ENCODE results near the gene BORCS5. TPM values are rescaled to one million over a fixed set of nuclear protein-coding genes. Genes with fewer than 3 reads are reported as not detected.

The BORCS5 gene
- total RNA-seq, 1 donor from 2014 or later: 6.1 TPM

DNA sequence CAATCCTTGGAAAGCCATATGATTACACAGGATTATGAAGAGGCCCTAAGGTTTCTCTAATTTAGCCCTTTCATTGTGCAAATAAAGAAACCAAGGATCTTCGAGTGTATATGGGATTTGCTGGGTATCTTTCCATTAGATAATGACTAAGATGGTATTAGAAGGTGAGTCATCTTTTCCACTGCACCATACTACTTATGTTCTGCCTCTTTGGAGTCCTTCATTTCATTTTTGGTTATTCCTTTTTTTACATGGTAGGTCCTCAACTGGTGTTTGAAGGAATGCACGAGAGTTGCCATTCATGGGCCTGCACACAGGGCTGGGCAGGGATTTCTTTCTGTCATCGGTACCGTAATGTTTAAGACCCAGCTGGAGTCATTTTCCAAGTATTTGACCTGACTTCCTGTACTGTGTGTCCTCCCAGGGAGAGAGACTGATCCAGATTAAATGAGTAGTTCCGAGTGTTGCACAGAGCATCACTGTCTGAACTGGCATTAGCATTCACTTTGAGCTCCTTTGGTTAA lies 85.7 kb downstream of the BORCS5 start:
- TF ChIP-seq CTCF (conservative IDR thresholded peaks at IDR 0.05; ENCODE audit: low read depth, low read length): no peak
- no peak overlapping the region for H3K4me3 ChIP-seq (ENCODE audit: low read depth, low read length)
- DNase-seq (ENCODE audit: low read depth): no peak

DNA sequence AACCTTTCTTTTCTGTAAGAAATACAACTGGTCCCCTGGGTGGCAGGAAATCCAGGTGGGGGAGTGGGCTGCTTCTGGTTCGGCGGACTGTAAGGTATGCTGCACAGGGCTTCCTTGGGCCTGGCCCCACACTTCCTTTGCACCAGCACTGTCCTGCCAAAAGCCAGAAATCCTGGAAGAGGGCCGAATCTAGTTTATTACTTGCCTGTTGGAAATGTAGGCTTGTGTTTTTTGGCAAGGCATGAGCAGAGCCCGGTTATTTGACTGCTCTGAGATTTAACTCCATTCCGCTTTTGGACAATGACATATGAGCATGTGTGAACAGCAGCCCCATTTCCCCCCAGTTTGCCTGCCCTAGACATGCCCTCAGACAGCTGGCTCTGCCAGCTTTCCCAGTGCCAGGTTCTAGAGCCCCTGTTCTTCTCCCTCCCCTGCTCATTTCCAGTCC lies 86.6 kb downstream of the BORCS5 start:
- no peak overlapping the region for H3K4me3 ChIP-seq (ENCODE audit: low read depth, low read length)
- no peak for TF ChIP-seq CTCF (conservative IDR thresholded peaks at IDR 0.05; ENCODE audit: low read depth, low read length)
- no peak for DNase-seq (ENCODE audit: low read depth)

GRCh38 chr12:12445165-12445881 lies 88.4 kb downstream of the BORCS5 start:
- no peak overlapping the region for H3K4me3 ChIP-seq (ENCODE audit: low read depth, low read length)

GRCh38 chr12:12445882-12446181 lies 89.0 kb downstream of the BORCS5 start:
- DNase-seq (ENCODE audit: low read depth): no peak
- H3K4me3 ChIP-seq (ENCODE audit: low read depth, low read length): no peak overlapping the region
- TF ChIP-seq CTCF (conservative IDR thresholded peaks at IDR 0.05; ENCODE audit: low read depth, low read length): no peak

More at GRCh38 chr12:12445165-12445881, 88.4 kb downstream of the BORCS5 start:
- no peak for DNase-seq (ENCODE audit: low read depth)
- no peak for TF ChIP-seq CTCF (conservative IDR thresholded peaks at IDR 0.05; ENCODE audit: low read depth, low read length)

DNA sequence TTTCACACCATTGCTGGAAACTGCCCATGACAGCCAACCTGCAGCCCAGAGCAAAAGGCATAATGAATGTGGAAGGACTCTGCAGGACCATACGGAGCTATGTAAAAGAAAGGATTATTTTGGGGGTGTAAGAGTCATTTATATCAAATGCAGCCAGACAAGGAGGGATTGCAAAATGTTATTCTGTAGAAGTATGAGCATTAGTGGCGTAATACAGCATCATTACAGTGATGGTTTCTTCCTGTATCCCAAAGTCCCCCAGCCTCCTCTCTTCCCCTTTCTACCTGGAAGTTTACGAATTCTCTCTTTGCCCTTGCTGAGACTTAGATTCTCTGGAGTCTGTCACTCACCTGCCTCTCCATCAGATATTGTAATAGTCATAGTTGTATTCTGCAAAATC lies 89.9 kb downstream of the BORCS5 start:
- no peak for TF ChIP-seq CTCF (conservative IDR thresholded peaks at IDR 0.05; ENCODE audit: low read depth, low read length)

GRCh38 chr12:12447236-12447635 lies 90.4 kb downstream of the BORCS5 start:
- no peak for TF ChIP-seq CTCF (conservative IDR thresholded peaks at IDR 0.05; ENCODE audit: low read depth, low read length)
- no peak for DNase-seq (ENCODE audit: low read depth)
- H3K4me3 ChIP-seq (ENCODE audit: low read depth, low read length): no peak overlapping the region

More for the DNA sequence above, 89.9 kb downstream of the BORCS5 start:
- DNase-seq (ENCODE audit: low read depth): no peak
- no peak overlapping the region for H3K4me3 ChIP-seq (ENCODE audit: low read depth, low read length)

- no peak for TF ChIP-seq CTCF (conservative IDR thresholded peaks at IDR 0.05; ENCODE audit: low read depth, low read length)
- H3K4me3 ChIP-seq (ENCODE audit: low read depth, low read length): no peak overlapping the region
- no peak for DNase-seq (ENCODE audit: low read depth)
Measured at GRCh38 chr12:12447837-12448236, 91.0 kb downstream of the BORCS5 start.

Measured in epithelial cell of proximal tubule (primary cell).